Measurements from ENCODE around the gene BRPF3.

BRPF3 gene

GRCh38 chr6:36269834-36270705, 73.5 kb downstream of the BRPF3 start, which contains the start of gene PNPLA1:
PNPLA1 (plus strand) TSS chr6:36270060; CDS start chr6:36270460, 400 bp downstream.
- ATAC-seq = no peak
- no peak for DNase-seq

GRCh38 chr6:36272234-36272633, 75.7 kb downstream of the BRPF3 start:
- DNase-seq (no peak), ATAC-seq (no peak)

GRCh38 chr6:36273067-36273466, 76.5 kb downstream of the BRPF3 start:
- ATAC-seq = no peak
- no peak for DNase-seq

GRCh38 chr6:36273802-36274514, 77.4 kb downstream of the BRPF3 start:
- ATAC-seq = no peak
- no peak for DNase-seq

GRCh38 chr6:36276581-36277536, 80.3 kb downstream of the BRPF3 start:
- ATAC-seq (no peak), DNase-seq (no peak)

GRCh38 chr6:36277946-36278470, 81.5 kb downstream of the BRPF3 start:
- no peak for DNase-seq
- no peak for ATAC-seq

GRCh38 chr6:36280467-36280866, 83.9 kb downstream of the BRPF3 start:
- ATAC-seq = no peak
- DNase-seq = no peak

GRCh38 chr6:36280983-36281382, 84.4 kb downstream of the BRPF3 start:
- ATAC-seq (no peak), DNase-seq (no peak)
